COLO668 (cell line): ENCODE results near the gene ATXN7L1.
A peak's percentile ranks its signal among the peaks of the same experiment; 100 is the strongest.

Experiments
- DNase-seq: peaks from one replicate; lab custom pipeline; 2025; ENCODE audit not compliant: unreplicated experiment; lab: John Stamatoyannopoulos, UW

Gene ATXN7L1

DNA sequence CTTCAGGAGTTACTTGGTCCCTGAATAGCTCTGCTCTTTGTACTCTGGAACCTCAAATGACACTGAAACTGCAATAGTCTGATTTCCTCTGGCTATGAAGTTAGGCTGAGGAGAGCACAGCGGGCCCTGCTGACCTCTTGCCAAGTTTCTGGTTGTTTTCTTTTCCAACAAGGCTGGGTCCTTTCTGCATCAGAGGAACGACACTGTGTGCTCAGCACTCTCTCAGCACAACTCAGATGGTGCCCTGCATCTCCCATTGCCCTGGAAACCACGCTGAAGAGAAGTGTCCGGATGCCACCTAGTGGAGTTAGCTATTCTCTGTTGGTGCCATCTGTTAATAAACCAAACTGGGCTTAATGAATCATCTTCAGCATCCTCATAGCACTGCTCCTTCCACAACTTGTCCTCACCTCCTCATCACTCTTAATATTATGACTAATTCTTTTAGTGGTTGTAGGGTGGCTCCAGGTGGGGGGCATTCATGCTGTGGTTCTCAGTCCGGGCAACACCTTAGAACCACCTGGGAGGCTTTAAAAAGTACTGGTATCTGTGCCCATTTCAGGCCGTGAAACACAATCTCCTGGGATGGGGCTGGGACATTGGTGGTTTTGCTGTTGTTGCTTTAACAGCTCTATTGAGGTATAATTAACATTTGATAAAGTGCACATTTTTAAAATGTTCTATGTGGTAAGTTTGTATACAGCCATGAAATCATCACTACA is 286.9 kb downstream of the ATXN7L1 start:
- peak; percentile 50 for DNase-seq

DNA sequence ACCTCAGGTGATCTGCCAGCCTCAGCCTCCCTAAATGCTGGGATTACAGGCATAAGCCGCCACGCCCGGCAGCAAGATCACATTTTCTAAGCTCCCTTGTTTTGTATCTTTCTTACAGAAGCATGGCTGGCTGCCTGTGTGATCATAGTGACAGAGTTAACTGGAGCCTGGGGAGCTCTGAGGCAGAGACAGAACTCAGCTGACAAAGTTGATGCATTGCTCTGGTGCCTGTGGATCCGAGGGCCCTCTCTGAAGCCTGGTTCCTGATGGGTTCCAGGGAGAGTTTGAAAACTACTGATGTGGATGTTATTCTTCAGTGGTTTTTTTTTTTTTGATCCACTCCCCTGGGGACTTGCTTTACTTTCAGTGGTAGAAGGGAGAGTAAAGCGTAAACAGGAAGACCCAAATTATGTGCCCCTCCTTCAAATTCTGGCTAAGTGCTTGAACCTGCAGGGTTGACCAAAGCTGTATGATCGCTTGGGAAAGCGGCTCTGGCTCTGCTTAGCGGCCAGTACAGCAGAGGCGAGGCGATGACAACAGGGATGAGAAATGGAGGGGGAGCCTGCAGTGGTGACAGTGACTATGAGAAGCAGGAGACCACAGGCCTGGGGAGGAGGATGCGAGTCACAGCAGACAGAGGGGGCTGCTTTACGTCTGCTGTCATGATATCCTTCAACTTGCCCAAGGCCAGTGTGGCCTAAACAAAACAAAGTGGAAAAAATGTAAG is 288.3 kb downstream of the ATXN7L1 start:
- DNase-seq, result no peak

DNA sequence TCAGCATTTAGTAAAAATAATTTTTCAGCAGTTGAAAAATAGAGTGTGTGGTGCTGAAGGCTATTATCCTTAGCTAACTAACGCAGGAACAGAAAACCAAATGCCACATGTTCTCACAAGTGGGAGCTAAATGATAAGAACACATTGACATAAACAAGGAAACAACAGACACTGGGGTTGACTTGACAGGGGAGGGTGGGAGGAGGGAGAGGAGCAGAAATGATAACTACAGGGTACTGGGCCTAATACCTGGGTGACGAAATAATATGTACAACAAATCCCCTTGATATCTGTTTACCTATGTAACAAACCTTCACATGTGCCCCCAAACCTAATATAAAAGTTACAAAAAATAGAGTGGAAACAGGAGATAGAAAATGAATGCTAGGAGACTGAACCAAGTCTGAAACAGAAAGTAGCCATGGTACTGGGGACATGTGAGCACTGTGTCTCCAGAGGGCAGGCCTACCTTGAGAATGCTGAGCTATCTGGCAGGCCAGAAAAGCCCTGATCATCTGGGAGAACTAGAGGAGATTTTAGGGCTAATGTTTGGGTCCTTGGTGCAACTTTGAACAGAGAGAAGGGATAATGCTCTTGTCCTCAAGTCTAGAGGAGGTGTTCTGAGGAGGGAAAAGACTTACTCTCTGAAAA is 290.4 kb downstream of the ATXN7L1 start:
- no peak for DNase-seq

DNA sequence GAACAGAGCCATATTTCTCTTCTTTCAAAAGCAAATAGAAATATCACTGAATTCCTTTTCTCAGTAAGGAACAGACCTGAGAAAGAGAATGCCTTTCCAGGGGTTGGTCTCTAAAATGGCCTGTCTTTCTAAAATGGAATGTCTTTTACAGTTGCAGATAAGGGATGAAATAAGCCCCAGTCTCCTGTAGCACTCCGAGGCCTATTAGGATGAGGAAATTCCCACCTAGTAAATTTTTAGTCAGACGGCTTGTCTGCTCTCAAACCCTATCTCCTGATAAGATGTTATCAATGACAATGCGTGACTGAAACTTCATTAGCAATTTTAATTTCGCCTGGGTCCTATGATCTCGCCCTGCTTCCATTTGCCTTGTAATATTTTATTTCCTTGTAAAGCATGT is 292.2 kb downstream of the ATXN7L1 start:
- no peak for DNase-seq

DNA sequence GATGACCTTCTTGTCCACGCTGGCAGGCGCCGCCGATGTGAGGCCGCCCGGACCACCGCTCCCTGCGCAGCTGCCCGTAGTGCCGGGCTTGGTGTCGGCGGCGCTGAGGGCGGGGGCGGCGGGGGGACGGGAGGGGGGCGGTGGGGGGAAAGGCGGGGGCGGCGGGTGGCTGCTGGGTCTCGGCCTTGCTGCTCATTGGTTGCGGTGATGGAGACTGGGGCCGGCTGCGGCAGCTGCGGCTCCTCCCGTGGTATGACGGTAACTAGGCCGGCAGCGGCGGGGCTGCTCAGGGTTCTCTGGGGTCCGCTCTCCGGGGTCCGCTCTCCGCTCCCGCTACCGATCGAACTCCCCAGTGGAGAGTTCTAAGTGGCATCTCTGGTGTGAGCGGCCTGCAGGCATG is 293.3 kb downstream of the ATXN7L1 start:
- no peak for DNase-seq

DNA sequence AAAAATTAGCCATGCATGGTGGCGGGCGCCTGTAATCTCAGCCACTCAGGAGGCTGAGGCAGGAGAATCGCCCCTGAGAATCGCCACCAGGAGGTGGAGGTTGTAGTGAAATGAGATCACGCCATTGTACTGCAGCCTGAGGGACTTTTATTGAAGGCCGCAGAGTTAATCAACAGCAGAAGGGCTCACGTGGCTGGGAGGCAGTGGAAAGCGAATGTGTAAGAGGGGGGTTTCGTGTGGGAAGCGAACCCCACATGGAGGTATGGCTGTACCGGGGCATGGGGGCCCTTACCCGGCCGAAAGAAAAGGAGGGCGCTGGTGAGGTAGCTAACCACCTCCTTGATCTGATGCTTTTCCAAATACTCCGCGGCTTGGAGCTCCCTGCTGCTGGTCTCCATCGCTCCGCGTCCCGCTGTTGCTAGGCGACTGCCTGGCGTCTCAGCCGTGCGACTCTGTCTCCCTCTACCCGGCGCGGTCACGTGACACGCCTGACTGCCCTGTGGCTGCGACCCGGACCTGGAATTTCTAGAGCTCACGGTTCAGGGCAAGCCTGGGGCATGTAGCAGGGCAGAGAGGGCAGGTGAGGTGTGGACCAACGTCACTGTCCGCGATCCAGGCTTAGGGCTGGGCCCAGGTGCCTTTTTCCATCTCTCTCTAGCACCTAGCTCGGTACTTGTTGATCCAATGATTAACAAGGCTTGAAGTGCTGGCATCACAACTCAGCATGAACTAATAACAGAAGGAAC is 295.2 kb downstream of the ATXN7L1 start, which contains the start of gene EFCAB10:
EFCAB10 (minus strand) TSS at position 428 of the 746 bp plus-strand sequence; CDS start at position 398, 30 bp downstream.
- peak; percentile 89 for DNase-seq

DNA sequence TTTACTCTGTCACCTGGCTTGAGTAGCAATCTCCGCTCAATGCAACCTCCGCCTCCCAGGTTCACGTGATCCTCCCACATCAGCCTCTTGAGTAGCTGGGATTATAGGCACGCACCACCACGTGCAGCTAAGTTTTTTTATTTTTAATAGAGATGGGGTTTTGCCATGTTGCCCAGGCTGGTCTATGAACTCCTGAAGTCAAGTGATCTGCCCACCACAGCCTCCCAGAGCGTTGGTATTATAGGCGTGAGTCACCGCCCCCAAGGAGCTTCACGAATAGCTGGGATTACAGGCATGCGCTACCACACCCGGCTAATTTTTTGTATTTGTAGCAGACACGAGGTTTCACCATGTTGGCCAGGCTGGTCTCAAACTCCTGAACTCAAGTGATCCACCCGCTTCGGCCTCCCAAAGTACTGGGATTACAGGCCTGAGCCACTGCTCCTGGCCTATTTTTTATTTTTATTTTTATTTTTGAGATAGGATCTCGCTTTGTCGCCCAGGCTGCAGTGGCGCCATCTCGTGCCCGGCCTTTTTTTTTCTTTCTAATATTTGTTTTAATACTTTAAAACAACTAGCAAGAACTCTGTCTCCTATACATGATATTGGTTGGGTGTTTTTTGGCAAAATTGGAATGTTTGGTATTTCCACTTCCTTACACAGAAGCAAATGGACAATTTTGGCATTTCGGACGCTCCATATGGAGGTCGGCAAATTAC is 296.2 kb downstream of the ATXN7L1 start:
- no peak for DNase-seq

DNA sequence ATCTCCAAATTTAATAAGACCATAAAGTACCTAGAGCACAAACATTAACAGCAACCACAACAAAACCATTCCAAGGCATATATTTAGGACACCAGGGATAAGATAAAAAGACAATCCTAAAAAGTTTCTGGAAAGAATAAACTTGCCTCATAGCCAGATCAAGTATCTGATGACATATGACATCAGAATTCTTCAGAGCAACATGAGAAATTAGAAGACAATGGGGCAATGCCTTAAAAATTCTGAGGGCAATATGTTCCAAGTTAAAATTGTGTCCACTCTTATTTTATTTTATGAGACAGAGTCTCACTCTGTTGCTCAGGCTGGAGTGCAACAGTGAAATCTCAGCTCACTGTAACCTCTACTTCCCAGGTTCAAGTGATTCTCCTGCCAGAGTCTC is 297.9 kb downstream of the ATXN7L1 start:
- no peak for DNase-seq

DNA sequence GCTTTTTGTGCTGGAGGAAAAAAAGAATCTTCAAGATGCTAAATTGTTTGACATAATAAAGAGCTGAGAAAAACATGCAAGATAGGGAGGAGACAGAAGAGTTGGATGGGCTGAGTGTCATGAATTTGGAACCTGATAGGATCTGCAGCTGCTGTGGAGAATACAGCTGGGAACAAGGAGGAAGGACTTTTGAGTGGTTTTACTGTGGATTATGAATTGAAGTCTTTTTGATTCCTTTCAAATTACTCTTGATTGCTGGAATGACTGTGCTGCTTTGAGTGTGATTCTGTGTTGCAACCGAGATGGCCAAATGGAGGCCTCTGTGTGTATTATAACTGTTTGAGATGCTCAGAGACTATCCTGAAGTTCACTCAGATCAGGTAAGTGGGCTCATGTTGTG is 299.1 kb downstream of the ATXN7L1 start:
- DNase-seq, result no peak

DNA sequence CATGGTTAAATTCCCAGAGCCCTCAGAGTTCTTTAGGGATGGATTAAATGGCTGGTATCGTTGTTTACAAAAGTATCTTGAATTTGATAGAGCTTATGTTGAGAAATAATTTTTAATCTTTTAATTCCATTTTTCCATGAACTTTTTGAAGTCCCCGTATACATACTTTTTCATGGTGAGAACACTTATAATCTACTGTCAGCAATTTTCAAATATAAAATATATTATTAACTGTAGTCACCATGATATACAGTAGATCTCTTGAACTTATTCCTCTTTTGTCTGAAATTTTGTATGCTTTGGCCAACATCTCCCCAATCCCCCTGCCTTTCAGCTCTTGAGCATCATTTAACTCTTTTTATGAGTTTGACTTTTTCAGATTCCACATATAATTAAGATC is 304.5 kb downstream of the ATXN7L1 start:
- DNase-seq, result no peak

DNA sequence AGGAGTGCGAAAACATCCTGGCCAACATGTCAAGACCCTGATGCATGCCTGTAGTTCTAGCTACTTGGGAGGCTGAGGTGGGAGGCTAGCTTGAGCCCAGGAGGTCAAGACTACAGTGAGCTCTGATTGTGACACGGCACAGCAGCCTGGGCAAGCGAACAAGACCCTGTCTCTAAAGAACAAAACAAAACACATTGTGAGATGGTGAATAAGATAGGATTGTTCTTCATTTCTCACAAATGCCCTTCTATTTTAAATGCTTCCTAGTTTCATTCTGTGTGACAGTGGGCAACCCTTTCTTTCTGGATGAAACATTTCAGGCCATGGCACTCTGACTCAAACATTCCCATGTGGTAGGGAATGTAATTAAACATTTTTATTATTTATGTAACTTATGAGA is 308.6 kb downstream of the ATXN7L1 start:
- no peak for DNase-seq

DNA sequence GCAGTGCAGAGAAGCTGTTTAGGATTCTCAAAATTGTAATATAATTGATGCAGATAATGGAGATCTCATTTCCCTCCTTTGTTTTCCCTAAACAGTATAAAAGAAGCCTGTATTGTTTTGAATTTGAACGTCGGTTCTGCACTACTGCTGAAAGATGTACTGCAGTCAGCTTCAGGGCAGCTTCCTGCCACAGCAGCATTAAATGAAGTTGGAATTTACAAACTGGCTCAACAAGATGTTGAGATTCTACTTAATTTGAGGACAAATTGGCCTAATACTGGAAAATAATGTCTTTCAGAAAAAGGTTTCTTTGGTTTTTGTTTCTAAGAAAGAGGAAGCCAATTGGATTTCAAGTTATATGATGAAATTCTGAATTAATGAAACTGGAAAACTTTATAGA is 309.4 kb downstream of the ATXN7L1 start:
- no peak for DNase-seq

DNA sequence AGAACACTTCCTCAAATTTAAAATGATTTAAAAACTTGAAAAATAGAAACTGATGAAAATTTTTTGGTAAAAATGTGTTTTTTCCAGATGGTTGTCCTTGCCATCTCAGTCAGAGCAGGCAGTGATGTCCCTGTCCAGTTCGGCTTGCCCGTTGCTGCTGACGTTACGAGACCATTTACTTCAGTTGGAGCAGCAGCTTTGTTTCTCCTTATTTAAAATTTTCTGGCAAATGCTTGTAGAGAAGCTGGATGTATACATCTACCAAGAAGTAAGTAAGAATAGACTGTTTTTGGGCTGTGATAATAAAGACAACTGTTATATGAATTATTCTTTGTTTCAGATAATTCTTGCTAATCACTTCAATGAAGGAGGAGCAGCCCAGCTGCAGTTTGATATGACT is 311.2 kb downstream of the ATXN7L1 start:
- no peak for DNase-seq

DNA sequence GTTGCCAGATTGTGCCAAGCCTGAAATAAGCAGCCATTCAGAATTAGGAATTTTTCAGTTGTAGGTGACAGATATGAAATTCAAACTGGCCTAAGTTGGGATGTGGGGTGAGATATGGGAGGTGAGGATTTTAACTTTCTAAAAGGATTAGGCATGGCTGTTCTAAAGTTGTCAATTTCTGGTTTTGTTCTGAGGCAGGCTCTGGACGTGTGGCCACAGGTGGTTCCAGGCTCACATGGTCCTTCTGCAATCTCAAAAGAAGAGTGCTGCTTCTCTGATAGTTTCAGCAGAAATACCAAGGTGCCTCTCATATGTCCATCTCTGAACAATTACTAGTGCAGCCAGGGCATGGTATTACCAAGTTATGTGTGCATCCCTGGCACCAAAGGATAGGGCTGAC is 316.5 kb downstream of the ATXN7L1 start:
- DNase-seq, result no peak
